HG03469 (cell line): Measurements from ENCODE around the gene WWC2.
A peak's percentile ranks its signal among the peaks of the same experiment; 100 is the strongest.

ENCODE experiments used
- ATAC-seq: cut with Tn5 transposase; IDR thresholded peaks from one replicate; pipeline ENCODE4 v1.9.1; 2021; ENCODE audit warnings: mild to moderate bottlenecking, moderate library complexity, moderate number of reproducible peaks; ENCODE audit not compliant: unreplicated experiment

The WWC2 gene

DNA sequence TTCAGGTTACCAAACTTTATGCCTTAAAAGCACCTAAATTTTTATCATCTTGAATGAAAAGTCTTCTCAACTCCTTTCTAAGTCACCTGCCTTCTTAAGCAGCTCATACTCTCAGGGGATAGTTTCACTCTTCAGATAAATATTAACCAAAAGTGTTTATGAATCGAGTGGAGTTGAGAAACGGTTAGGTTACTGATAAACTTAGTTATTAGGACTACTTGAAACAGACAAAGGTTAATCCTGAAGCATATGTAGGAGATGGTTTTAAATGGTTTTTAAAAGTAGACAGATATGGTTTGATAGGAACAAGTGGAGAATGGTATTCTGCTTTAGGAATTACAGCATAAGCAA lies 188.2 kb downstream of the WWC2 start:
- ATAC-seq = no peak

DNA sequence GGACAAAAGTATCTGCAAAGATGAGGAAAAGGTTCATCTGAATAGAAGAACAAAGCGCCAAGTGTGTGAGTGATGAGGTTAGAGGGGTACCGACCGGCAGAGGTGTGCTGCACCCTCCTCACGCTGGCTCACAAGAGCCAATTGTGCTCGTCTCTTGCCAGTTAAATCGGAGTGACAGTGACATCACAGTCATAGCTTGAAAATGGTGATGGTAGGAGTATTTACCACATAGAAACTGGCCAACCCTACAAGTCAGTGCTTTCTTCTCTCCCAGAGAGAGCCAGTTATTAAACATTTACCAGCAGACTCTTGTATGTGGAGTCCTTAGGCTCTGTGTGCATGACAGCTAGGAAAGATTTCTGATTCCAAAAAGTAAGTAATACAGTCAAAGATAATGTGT lies 188.6 kb downstream of the WWC2 start:
- peak; percentile 74 for ATAC-seq

DNA sequence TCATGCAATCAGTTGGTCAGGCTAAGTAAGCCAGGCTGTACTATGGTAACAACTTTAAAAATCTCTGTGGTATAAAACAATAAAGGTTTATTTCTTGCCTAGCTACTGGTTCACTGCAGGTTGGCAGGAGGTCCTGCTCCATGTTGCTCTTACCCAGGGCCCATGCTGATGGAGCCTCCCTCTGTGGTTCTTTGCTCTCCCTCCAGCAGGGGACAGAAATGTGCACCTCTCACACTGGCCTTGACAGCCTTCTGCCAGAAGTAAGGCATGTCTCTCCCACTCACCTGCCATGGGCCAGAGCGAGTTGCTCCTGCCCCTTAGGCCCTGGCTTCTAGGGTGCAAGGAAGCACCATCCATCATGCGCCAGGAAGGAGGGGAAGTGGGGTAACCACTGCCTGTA lies 189.9 kb downstream of the WWC2 start:
- ATAC-seq = no peak

DNA sequence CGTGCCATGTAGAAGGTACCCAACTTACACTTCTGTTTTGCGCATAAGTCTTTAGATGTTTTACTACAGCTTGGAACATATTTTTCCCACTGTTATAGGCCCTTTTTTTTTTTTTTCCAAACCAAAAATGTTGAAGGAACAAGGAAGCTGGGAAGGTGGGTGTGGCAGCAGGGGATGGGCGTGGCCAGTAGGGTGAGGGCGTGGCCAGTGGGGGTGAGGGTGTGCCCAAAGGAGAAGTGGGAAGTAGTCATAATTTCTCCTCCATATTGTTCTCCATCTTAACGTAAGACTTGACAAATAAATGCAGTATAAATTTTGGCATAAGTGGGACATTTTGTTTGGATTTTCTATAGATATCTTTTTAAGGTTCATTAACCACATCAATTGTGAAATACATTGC lies 190.6 kb downstream of the WWC2 start:
- no peak for ATAC-seq

DNA sequence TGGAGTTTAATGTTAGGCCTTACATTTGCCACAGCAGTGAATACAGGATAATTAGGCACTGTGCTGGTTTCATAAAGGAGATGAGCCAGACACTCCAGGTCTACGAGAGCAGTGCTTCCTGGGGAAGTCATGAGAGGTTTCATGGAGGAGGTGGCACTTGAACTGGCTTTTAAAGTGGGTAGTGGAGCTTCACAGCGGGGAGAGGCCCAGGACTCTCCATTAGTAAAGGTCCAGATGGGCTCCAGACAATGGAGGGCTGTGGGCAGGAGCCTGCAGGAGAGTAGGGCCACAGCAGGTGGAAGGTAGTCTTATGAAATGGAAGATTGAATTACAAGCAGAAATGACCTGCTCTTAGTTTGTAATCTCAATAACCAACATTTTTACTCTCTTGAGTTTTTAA lies 192.0 kb downstream of the WWC2 start:
- no peak for ATAC-seq

DNA sequence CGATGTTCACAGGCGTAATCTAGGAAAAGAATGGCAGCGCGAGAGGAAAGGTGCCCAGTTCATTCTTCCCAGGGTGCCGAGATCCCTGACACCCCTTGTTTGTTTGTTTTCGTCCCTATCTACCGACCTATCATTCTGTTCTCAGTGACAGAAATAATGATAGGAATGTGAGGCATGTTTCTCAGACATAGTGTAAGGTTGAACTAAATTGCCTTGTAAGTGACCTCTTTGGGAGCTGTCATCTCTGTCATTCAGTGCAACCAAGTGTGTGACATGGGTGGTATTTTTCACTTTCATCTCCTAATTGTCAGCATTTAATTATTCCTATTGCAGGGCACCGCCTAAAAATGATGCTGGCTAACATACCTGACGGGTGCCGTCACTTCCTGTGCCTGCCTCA lies 196.7 kb downstream of the WWC2 start:
- ATAC-seq = no peak

DNA sequence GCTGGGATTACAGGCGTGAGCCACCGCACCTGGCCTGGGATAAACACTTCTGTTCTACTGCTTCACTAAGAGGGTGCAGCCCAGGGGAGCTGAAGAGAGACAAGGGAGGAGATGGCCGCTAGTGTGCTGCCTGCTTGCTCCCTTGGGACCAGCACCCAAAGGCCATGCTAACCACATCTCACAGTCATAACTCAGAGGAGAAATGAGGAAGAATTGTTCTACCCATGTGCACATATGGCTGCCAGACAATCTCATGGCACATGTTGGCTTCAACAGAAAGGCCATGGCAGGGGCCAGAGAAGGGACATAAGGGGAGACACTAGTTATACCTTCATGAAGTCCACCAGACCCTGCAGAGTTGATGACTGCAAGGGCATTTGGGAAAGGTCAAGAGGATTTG lies 198.6 kb downstream of the WWC2 start:
- peak; percentile 85 for ATAC-seq

DNA sequence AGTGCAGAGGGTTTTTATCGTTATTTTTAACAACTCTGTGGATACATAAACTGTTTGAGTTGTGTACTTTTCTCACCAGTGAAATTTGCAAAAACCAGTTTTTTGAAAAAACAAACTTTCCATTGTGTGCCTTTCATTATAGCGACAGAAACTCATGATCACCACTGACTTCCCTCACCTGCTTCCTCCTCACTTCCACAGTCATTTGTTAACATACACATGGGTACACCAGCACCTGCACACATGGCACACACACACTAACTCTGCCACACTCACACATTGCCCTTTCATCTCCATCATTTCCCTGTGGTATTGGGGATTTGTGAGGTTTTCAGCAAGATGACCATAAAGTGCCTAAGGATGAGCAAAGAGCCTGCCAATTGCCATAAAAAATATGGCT lies 200.4 kb downstream of the WWC2 start:
- ATAC-seq = no peak

DNA sequence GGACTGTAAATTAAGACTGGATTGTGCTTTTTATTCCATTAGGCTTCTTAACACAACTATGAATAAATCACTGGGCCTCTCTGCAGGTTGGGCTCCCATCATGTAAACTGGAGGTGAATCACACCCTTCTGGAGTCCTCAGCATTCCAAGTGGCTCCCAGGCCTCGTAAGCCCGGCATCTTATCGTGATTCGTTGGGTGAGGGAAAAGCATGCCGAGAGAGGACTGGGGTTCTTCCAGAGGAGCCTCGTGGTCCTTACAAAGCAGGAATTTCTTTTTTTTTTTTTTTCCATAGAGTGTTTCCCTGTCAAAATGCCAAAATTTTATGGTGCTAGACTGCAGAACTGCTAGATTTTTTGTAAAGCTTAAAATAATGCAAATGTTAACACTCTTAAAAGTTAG lies 201.0 kb downstream of the WWC2 start:
- ATAC-seq = no peak

DNA sequence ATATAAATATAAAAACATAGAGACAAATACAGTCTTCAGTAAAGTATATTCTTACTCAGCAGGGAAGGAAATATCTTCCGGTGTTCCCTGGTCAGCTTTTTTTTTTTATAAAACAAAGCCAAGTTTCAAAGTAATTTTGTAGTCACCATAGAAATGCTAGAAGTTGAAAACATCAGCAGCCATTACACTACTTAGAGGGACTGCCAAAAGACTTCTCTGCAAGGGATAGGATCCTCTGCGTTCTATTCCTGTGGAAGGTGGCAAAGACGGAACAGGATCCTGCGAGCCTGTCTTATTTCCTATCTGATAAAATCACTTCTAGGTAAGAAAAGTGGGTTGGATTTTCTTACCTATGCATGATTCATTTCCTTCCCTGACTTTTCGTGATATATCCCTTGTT lies 201.6 kb downstream of the WWC2 start:
- ATAC-seq = no peak

DNA sequence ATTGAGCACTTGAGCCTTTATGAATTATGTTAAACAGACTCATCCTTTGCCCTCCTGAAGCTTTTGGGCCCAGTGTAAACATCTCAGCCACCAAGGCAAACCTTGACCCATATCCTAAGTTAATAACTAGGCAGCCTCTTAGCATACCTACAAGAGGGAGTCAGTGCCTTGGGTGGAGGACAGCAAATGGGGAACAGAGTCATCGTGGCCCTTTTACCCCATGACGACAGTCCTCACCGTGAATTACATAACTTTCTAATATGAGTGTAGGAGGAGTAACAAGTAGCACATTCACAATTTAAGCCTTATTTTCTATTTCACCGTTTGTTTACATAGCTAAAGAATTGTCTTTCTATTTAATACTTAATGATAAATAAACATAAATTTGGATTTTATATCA lies 204.2 kb downstream of the WWC2 start:
- ATAC-seq = no peak

DNA sequence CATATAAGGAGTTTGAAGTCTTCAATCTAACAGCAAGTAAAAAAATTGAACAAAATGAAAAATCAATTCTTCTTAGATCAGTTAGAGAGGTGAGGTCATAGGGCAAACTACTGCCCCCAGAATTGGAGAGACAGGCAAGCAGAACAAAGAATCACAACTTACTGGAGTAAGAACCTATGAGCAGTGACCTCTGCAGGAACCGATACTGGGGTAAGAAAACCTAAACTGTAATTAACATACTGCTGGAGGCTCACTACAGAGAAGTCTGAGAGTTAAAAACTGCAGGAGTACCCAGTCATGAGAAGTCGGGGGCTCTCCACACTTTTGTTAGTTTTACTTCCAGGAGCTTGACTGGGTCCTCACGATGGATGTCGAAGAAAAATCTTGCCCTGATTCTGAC lies 205.0 kb downstream of the WWC2 start:
- ATAC-seq = peak; percentile 44

DNA sequence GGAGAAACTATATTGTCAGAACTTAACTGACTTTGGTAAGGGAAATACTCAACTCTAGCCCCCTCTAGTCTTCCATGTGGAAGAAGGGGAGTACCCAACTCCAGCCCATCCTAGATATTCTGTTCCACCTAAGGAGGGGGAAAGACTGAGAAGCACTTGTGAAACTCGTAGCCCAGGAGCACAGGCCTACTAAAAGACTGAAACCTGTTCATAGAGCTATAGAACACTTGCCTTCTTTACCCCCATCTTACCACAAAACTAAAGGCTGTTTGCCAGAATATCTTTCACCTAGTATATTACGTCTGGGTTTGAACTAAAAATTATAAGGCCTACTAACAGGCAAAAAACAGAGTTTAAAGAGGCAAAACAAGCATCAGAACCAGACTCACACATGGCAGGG lies 205.5 kb downstream of the WWC2 start:
- no peak for ATAC-seq

DNA sequence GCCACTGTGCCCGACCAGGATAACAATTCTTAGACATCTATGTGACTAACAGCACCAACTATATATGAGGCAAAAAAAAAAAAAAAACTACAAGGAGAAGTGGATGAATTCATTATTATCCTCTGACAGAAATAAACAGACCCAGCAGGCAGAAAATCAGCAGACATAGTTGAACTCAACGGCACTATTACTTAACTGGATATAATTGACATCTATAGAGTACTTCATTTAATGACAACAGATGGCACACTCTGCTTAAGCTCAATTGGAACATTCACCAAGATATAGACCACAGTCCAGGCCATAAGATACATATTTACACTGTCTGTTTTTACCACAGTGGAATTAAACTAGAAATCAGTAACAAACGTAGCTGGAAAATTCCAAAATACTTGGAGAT lies 207.8 kb downstream of the WWC2 start:
- no peak for ATAC-seq

DNA sequence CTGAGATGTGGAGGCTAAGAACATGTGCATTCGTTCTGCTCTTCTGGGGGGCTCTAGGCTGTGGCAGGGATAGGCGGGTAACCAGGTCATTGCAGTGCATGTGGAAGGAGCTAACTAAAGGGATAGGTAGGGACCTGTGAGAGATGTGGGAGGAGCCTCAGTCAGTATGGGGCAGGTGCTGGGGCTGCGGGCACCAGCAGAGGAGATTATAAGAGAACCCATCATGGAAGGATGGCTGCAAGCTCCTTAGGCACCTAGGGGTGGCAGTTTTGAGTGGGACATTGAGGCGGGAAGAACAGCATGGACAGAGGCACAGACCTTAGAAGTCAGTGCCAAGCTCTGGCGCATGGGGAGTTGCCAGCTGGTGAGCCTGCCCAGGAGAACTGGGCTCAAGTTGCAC lies 213.8 kb downstream of the WWC2 start:
- ATAC-seq = no peak

DNA sequence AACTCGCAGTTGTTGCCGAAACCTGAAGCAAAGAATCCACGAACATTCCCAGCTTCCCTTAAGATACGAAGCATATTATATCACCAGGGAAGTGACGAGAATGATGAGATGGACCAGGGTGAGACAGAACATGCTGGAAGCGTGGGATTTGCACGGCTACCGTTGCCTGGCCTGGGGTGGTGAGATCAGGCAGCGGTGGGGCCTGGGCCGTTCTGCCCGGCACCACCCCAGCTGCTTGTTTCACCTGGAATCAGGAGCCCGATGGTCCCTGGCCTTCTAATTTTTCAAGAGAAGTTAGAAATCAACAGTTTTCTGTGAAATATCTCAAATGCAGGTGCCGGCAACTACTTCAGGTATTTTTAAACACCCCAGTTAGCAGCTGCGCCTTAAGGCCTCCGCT lies 215.3 kb downstream of the WWC2 start:
- ATAC-seq = no peak

DNA sequence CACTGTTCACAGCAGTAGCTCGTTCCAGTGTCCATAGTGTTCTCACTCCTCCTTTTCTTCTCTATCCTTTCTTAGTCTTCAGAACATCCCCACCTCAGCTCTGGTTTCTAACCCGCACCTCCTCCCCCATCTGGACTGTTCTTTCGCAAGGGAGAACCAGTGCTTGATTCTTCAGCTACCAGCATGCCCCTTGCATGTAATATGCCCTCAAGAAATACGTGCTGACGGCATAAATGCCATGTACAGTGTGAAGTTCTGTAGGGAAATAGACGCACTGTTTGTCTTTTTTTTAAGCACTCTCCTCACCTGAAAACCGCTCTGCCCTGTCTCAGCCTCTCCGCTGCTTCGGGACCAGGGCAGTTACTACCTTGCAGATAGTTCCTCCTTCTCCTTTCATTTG lies 215.7 kb downstream of the WWC2 start:
- ATAC-seq = no peak

DNA sequence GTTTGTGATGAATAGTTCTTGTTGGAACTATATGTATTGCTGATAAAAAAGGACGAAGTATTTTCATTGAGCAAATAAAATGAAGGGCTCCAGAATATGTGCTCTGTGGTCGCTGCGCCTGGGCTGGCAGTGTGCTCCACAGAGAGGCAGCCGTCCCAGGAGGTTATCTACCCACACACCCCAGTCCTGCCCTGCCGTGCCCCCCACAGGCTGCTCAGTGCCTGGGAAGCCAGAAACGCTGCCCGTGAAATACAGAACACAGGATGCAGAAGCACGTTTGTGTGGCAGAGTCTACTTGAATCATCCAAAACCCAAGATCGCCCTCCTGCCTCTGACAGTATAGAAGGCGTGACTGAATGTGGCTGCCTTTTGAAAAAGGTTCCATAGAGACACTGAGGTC lies 219.6 kb downstream of the WWC2 start:
- no peak for ATAC-seq

DNA sequence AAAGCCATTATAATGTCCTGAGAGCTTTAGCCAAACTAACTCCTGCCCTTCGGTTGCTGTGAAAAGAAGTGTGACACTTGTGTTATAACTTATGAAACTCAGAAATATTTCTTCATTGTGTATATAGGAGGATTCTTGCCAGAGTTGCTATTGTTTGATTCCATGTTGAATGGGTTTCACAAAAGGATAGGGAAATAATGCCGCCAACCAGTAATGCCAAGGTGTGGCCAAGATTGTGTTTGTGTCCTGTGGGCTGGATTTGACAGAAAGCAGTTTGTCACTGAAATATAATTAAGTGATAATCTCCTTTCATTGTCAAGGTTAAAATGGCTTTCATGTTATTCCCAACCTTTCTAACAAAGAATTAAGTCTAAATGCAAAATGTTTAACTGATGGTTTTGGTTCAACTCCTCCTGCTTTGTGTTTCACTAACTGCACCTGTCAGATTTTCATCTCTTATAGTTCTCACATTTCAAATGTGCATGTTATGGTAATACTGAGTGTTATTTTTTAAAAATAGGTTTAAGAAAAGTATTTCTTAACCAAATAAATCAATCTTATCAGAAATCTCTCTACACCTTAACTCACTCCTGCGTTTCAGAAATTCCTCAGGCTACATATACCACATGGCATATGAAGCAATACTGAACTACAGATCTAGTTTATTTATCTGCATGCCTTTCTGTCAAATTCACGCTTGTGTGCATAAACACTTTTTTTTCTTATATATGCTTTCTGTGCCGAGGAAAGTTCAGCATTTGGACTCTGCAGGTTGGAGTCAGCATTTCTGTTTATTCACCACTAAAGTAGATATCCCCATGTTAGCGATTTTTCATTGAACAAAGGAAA lies 221.4 kb downstream of the WWC2 start, which contains the start of gene CLDN22:
CLDN22 (minus strand) TSS at position 66 of the 849 bp plus-strand sequence; CDS start at position 8, 58 bp downstream.
- no peak for ATAC-seq

DNA sequence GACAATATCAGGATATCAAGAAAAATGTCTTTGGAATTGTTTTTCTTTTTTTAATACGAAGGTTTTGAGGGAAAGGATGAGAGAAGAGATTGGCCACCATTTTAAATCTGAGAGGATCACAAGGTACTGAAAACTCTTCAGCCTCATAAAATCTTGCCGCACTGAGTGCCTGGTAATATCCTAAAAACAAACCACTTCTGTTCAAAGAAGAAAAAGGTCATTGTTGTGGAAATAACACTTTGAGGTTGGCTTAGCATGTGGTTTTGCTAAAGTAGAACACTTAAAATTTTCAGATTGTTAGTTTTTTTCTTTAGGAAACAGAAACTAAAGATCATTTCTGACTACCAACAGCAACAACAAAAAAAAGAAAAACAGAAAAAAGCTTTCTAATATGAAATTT lies 222.0 kb downstream of the WWC2 start:
- no peak for ATAC-seq

DNA sequence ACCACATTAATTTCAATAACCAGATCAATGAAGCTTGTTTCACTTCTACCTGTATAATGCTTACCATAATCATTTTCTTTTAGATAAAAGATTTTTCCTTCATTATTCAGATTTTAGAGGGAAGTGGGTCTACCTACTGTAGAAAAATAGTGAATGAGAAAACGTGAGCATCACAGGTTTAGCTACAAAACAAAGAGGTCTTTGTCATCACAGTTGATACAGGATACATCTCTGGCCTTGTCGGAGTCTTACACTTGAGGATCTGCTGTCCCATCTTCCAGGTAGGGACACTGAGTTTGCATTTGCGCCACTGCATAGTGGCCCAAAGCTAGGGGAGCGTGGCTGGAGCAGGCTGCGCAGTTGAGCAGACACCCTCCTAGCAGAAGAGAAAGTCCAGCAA lies 222.5 kb downstream of the WWC2 start:
- ATAC-seq = no peak

DNA sequence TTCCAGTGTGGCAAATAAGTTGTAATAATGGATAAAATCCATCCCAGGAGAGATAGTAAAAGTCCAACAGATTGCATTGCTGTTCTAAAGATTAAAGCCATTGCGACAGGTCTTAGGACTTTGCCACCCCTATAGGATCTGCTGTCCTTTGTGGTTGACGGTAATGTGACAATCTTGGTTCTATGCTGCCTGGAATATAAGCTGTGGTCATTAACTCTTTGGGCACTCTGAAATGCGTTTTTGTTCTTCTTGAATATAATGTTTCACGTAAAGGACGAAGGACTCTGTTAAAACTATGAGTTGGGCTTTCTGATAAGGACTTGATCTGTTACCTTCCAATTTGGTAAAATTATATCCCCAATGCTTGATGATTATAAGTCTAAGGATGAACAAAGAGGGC lies 223.3 kb downstream of the WWC2 start, which contains the start of gene CLDN24:
CLDN24 (minus strand) TSS at position 101 of the 400 bp plus-strand sequence; CDS start at position 101, 0 bp downstream.
- ATAC-seq = no peak

DNA sequence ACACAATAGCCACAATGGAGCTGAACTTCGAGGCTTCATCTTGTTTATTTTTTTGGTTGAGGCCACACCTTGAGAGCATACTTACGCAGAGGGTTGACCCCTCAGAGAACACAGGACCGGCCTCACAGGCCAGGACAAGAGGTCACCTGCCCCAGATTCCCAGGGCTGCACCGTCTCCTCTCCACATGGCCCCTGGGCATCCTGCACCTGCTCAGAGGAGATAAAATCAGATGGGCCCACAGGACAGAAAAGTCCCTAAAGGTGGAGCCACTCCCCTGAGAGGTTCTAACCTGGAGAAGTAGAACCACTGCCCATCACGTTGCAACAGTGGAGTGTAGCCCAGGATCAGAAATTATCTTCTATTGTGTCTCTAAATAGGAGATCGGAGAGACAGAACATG lies 224.2 kb downstream of the WWC2 start:
- no peak for ATAC-seq
